HUES48 (cell line): ENCODE data around the gene ADAMTS14.

ENCODE experiments used
- H3K27ac ChIP-seq: one replicate; pipeline ENCODE4 v1.7.0; 2013; ENCODE audit warnings: low read depth, low read length, inconsistent platforms
- H3K27me3 ChIP-seq: 2 replicates; pipeline ENCODE4 v1.6.1; 2013; ENCODE audit warnings: mild to moderate bottlenecking, low read length; ENCODE audit not compliant: control insufficient read depth, insufficient read depth
- H3K36me3 ChIP-seq: 2 replicates; pipeline ENCODE4 v1.6.1; 2013; ENCODE audit warnings: low read length; ENCODE audit not compliant: control insufficient read depth, insufficient read depth
- H3K4me1 ChIP-seq: 2 replicates; pipeline ENCODE4 v1.6.1; 2013; ENCODE audit warnings: mild to moderate bottlenecking, low read length; ENCODE audit not compliant: control insufficient read depth, insufficient read depth
- H3K4me3 ChIP-seq: 2 replicates; pipeline ENCODE4 v1.5.1; 2013; ENCODE audit warnings: mild to moderate bottlenecking, low read depth, low read length
- H3K9ac ChIP-seq: 2 replicates; pipeline ENCODE4 v1.6.1; 2013; ENCODE audit warnings: mild to moderate bottlenecking, low read depth, low read length, moderate library complexity
- H3K9me3 ChIP-seq: 2 replicates; pipeline ENCODE4 v1.6.1; 2013; ENCODE audit warnings: low read length; ENCODE audit not compliant: control insufficient read depth, insufficient read depth

Gene ADAMTS14

GRCh38 chr10:70683940-70684339 lies 11.6 kb downstream of the ADAMTS14 start:
- H3K27me3 ChIP-seq = no peaks in the 10 kb centered on the region
- no peak overlapping the region for H3K4me3 ChIP-seq
- H3K9me3 ChIP-seq = no peaks in the 10 kb centered on the region
- H3K36me3 ChIP-seq = no peaks in the 10 kb centered on the region
- H3K4me1 ChIP-seq = no peaks in the 10 kb centered on the region
- no peak overlapping the region for H3K9ac ChIP-seq
- no peak overlapping the region for H3K27ac ChIP-seq

- Histone ChIP-seq H3K4me3 (no peak overlapping the region), H3K4me1 (no peaks in the 10 kb centered on the region), H3K9me3 (no peaks in the 10 kb centered on the region), H3K27ac (no peak overlapping the region), H3K36me3 (no peaks in the 10 kb centered on the region), H3K27me3 (no peaks in the 10 kb centered on the region), H3K9ac (no peak overlapping the region)
These were observed 12.1 kb downstream of the ADAMTS14 start for GRCh38 chr10:70684374-70684773.

DNA sequence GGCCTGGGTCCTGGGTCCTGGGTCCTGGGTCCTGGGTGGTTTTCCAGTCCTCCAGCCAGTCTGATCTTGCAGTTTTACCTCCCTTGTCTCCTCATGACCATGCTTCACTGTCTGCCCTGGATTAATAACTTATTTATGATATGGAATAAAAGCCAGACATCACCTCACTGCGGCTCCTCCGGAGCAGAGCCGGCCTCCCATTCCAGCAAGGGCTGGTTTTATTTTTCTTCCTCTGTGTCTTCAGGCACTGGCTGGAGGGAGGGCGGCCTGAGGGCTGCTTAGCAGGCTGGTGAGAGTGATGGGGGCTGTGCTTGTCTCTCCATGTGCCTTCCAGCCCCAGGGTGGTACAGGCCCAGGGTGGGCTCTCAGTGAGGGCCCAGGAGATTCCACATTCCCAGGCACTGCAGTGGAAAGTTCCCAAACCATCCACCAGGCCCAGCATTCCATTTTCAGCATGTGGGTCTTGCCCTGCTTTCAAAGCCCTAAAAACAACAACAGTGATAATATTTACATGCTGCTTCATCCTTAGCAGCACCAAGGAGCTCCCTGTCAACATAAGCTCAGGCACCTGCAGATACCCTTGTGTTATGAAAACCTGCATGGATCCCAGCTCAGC lies 12.6 kb downstream of the ADAMTS14 start:
- Histone ChIP-seq H3K36me3 (no peaks in the 10 kb centered on the region), H3K27ac (no peak overlapping the region), H3K9ac (no peak overlapping the region), H3K4me1 (no peaks in the 10 kb centered on the region), H3K4me3 (no peak overlapping the region), H3K27me3 (no peaks in the 10 kb centered on the region), H3K9me3 (no peaks in the 10 kb centered on the region)

GRCh38 chr10:70685455-70685911 lies 13.2 kb downstream of the ADAMTS14 start:
- Histone ChIP-seq H3K27me3 (no peaks in the 10 kb centered on the region), H3K4me3 (no peak overlapping the region), H3K9ac (no peak overlapping the region), H3K36me3 (no peaks in the 10 kb centered on the region), H3K4me1 (no peaks in the 10 kb centered on the region), H3K9me3 (no peaks in the 10 kb centered on the region), H3K27ac (no peak overlapping the region)

GRCh38 chr10:70688828-70689227 lies 16.5 kb downstream of the ADAMTS14 start:
- Histone ChIP-seq H3K36me3 (no peaks in the 10 kb centered on the region), H3K4me3 (no peak overlapping the region), H3K27ac (no peak overlapping the region), H3K9me3 (no peaks in the 10 kb centered on the region), H3K9ac (no peak overlapping the region), H3K27me3 (no peaks in the 10 kb centered on the region), H3K4me1 (peaks cover 16% of the 10 kb centered on the region)

DNA sequence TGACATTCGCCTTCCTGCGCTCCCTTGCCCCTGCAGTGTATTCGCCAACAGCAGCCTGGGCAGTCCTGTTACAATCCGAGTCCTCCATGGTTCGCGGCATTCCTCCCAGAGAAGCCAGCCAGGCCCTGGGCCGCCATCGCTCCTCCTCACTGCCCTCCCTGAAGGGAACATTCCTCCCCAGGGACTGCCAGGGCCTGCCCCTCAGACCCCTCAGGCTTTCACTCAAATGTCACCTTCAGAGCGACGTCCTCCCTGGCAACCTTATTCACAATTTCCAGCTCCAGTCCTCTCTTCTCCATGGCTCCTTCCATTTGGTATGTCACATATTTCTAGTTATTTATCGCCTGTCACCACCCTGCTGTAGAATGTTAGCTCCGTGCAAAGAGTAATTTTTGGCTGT lies 17.4 kb downstream of the ADAMTS14 start:
- peaks cover 16% of the 10 kb centered on the region for H3K4me1 ChIP-seq
- no peak overlapping the region for H3K27ac ChIP-seq
- no peaks in the 10 kb centered on the region for H3K27me3 ChIP-seq
- no peaks in the 10 kb centered on the region for H3K36me3 ChIP-seq
- H3K9me3 ChIP-seq = no peaks in the 10 kb centered on the region
- H3K9ac ChIP-seq = no peak overlapping the region
- no peak overlapping the region for H3K4me3 ChIP-seq

DNA sequence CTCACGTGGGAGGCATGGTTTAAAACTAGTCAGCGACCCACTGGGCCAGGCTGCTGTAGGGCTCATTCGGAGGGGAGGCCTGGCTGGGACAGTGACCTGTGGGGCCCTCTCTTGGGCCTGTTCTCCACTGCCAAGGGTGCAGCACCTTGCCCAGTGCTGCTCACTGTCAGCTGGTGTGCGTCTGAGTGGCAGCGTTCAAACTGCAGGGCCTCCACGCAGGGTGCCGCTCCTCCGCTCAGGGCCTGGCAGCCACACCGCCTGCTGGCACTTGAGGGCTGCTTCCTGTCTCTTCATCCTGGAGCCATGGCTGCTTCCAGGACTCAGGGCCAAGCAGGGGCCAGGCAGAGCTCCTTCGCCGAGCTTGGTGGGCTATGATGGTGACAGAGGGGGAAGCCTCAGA lies 18.3 kb downstream of the ADAMTS14 start:
- no peaks in the 10 kb centered on the region for H3K27me3 ChIP-seq
- H3K27ac ChIP-seq = no peak overlapping the region
- H3K9me3 ChIP-seq = no peaks in the 10 kb centered on the region
- H3K36me3 ChIP-seq = no peaks in the 10 kb centered on the region
- peaks cover 16% of the 10 kb centered on the region for H3K4me1 ChIP-seq
- H3K4me3 ChIP-seq = no peak overlapping the region
- H3K9ac ChIP-seq = no peak overlapping the region

GRCh38 chr10:70691611-70692010 lies 19.3 kb downstream of the ADAMTS14 start:
- no peak overlapping the region for H3K9ac ChIP-seq
- H3K9me3 ChIP-seq = no peaks in the 10 kb centered on the region
- H3K36me3 ChIP-seq = no peaks in the 10 kb centered on the region
- H3K27me3 ChIP-seq = no peaks in the 10 kb centered on the region
- peaks cover 16% of the 10 kb centered on the region for H3K4me1 ChIP-seq
- H3K4me3 ChIP-seq = no peak overlapping the region
- H3K27ac ChIP-seq = no peak overlapping the region

GRCh38 chr10:70692043-70692603 lies 19.8 kb downstream of the ADAMTS14 start:
- H3K36me3 ChIP-seq = no peaks in the 10 kb centered on the region
- no peaks in the 10 kb centered on the region for H3K27me3 ChIP-seq
- no peak overlapping the region for H3K9ac ChIP-seq
- no peak overlapping the region for H3K4me3 ChIP-seq
- H3K9me3 ChIP-seq = no peaks in the 10 kb centered on the region
- peaks cover 16% of the 10 kb centered on the region for H3K4me1 ChIP-seq
- no peak overlapping the region for H3K27ac ChIP-seq

- Histone ChIP-seq H3K9me3 (no peaks in the 10 kb centered on the region), H3K36me3 (no peaks in the 10 kb centered on the region), H3K9ac (no peak overlapping the region), H3K27me3 (no peaks in the 10 kb centered on the region), H3K4me1 (peaks cover 16% of the 10 kb centered on the region), H3K27ac (no peak overlapping the region), H3K4me3 (no peak overlapping the region)
These were observed 21.5 kb downstream of the ADAMTS14 start for GRCh38 chr10:70693619-70694335.

DNA sequence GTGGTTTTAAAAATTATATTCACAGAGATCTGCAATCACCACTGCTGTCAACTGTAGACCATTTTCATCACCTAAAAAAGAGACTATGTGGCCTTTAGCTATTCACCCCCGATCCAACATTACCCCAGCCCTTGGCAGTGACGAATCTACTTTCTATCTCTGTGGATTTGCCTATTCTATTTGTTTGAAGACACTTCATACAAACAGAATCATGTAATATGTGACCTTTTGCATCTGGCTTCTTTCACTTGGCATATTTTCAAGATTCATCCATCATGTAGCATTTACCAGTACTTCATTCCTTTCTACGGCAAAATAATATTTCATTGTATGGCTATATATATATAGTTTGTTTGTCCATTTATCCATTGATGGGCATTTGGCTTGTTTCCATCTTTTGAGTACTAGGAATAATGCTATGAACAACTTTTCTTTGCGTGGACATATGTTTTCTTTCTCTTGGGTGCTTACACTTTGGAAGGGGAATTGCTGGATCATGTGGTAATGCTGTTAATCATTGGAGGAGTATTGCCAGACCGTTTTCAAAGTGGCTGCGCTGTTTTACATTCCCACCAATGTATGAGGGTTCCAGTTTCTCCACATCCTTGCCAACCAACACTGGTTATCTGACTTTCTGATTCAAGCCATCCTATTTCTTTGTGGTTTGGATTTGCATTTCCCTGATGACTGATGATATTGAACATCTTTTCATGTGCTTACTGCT lies 22.3 kb downstream of the ADAMTS14 start:
- H3K27me3 ChIP-seq = no peaks in the 10 kb centered on the region

More for the DNA sequence above, 22.3 kb downstream of the ADAMTS14 start:
- H3K27ac ChIP-seq = no peak overlapping the region
- no peak overlapping the region for H3K4me3 ChIP-seq
- peaks cover 18% of the 10 kb centered on the region for H3K4me1 ChIP-seq
- H3K9ac ChIP-seq = no peak overlapping the region
- no peaks in the 10 kb centered on the region for H3K9me3 ChIP-seq
- no peaks in the 10 kb centered on the region for H3K36me3 ChIP-seq
